ENCODE data around the gene PPFIA2. TPM values are rescaled to one million over a fixed set of nuclear protein-coding genes. Genes with fewer than 3 reads are reported as not detected.
A peak's percentile ranks its signal among the peaks of the same experiment; 100 is the strongest.

PPFIA2 gene
- total RNA-seq, 6 experiments from 2014 or later = 0.12 to 1.2 (median 0.56) TPM; not detected in 2

DNA sequence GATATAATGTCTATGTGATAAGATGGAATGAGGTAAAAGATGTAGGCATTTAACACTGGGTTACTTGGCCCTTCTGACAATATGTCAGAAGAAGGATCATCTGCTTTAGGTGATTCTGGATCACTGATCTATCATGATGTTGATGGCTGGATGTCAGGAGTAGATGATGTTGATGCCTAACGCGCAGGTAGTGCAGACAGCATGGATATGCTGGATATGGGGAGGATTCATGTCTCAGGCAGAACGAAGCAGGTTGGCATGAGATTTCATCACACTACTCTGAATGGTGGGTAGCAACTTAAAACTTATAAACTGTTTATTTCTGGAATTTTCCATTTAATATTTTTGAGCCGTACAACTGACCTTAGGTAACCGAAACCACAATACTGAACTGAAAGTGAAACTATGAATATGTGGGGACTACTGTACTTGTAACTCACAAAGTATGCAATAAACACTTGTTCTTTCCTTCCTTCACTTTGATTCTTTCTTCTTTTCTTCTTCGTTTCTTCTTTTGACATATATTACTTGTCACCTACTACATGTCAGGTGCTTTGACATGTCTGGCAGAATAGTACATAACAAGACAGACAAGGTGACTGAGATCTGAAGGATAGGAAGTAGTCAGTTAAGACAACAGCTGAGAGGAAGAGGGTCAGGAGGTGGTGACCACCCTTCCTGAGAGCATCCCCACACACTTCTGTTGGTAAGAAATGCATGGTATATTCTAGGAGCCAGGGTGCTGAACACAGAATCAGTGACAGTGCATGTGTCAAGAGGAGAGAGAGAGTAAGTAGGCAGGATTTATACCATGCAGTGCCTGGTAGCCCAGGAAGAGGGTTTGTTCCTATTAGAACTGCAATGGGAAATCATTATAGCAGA is 238.8 kb downstream of the PPFIA2 start:
- no peaks in the 10 kb centered on the region for H3K4me1 ChIP-seq
- intact Hi-C loops (cut with DNase I) = no loop called here
- ATAC-seq = peak; percentile 56 to 87 (median 70)
- H3K4me3 ChIP-seq = peak overlapping the region in 2 of 3 donors; percentile 31 to 40
- H3K9me3 ChIP-seq = no peaks in the 10 kb centered on the region
- DNase-seq = no peak
- H3K36me3 ChIP-seq = no peaks in the 10 kb centered on the region
- WGBS (ENCODE audit: insufficient coverage, low coverage, low lambda C conversion rate, missing lambda C conversion rate) = 52% methylated on average over 6 of the region's 6 CpGs
- H3K27me3 ChIP-seq = no peaks in the 10 kb centered on the region
- no peak overlapping the region for H3K27ac ChIP-seq
- TF ChIP-seq, protein P1, sequence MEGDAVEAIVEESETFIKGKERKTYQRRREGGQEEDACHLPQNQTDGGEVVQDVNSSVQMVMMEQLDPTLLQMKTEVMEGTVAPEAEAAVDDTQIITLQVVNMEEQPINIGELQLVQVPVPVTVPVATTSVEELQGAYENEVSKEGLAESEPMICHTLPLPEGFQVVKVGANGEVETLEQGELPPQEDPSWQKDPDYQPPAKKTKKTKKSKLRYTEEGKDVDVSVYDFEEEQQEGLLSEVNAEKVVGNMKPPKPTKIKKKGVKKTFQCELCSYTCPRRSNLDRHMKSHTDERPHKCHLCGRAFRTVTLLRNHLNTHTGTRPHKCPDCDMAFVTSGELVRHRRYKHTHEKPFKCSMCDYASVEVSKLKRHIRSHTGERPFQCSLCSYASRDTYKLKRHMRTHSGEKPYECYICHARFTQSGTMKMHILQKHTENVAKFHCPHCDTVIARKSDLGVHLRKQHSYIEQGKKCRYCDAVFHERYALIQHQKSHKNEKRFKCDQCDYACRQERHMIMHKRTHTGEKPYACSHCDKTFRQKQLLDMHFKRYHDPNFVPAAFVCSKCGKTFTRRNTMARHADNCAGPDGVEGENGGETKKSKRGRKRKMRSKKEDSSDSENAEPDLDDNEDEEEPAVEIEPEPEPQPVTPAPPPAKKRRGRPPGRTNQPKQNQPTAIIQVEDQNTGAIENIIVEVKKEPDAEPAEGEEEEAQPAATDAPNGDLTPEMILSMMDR (IDR thresholded peaks at IDR 0.05) = no peak
- TF ChIP-seq POLR2A (IDR thresholded peaks at IDR 0.05) = no peak

DNA sequence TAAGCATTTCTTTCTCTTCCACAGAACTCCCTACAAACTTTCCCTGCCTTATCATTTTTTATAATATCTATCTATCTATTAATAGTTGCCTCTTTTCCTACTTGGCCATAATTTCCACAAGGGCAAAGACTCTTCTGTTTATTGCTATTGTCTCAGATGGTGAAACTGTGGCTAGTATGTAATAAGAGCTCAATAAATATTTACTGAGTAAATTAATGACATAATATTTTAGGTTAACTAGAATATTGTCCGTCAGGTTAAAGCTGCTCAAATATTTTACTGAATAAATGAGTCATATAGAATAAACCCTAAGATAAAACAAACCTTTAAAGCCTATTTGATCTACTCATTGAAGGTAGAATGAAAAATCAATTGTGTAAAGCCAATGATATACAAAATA is 240.5 kb downstream of the PPFIA2 start:
- intact Hi-C loops (cut with DNase I) = no loop called here
- TF ChIP-seq, protein P1 (IDR thresholded peaks at IDR 0.05) = no peak
- no peak for TF ChIP-seq POLR2A (IDR thresholded peaks at IDR 0.05)

DNA sequence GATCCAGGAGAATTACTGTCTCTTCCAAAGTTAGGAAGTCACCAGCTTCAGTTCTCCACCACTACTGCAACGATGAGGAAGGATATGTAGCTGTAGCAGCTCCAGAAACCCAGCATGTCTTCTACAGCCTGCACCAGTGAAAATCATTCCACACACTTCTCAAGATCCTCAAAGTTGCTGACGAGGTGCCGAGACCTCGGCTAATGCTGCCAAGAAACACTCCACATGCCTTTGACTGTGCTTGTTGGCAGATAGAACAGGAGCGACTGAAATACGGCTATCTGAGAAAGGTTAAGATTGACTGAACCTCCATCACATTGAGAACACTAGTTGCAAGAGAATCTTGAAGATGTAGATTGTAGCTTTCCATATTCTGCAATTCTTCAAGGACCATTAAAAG is 241.9 kb downstream of the PPFIA2 start:
- TF ChIP-seq, protein P1 (IDR thresholded peaks at IDR 0.05) = no peak
- no peak for TF ChIP-seq POLR2A (IDR thresholded peaks at IDR 0.05)
- H3K9me3 ChIP-seq = no peaks in the 10 kb centered on the region
- no peak overlapping the region for H3K4me3 ChIP-seq
- no peaks in the 10 kb centered on the region for H3K36me3 ChIP-seq
- H3K27me3 ChIP-seq = no peaks in the 10 kb centered on the region
- no peak for ATAC-seq
- intact Hi-C loops (cut with DNase I) = no loop called here
- no peak for DNase-seq
- H3K4me1 ChIP-seq = no peaks in the 10 kb centered on the region
- H3K27ac ChIP-seq = no peak overlapping the region
- 56% methylated on average over 6 of the region's 6 CpGs for WGBS (ENCODE audit: insufficient coverage, low coverage, low lambda C conversion rate, missing lambda C conversion rate)

More for the DNA sequence above, 240.5 kb downstream of the PPFIA2 start:
- H3K36me3 ChIP-seq = no peaks in the 10 kb centered on the region
- no peaks in the 10 kb centered on the region for H3K4me1 ChIP-seq
- no peaks in the 10 kb centered on the region for H3K27me3 ChIP-seq
- no peak for ATAC-seq
- no peak for DNase-seq
- 26% methylated on average over 1 of the region's 1 CpG for WGBS (ENCODE audit: insufficient coverage, low coverage, low lambda C conversion rate, missing lambda C conversion rate)
- no peak overlapping the region for H3K4me3 ChIP-seq
- no peaks in the 10 kb centered on the region for H3K9me3 ChIP-seq
- no peak overlapping the region for H3K27ac ChIP-seq

DNA sequence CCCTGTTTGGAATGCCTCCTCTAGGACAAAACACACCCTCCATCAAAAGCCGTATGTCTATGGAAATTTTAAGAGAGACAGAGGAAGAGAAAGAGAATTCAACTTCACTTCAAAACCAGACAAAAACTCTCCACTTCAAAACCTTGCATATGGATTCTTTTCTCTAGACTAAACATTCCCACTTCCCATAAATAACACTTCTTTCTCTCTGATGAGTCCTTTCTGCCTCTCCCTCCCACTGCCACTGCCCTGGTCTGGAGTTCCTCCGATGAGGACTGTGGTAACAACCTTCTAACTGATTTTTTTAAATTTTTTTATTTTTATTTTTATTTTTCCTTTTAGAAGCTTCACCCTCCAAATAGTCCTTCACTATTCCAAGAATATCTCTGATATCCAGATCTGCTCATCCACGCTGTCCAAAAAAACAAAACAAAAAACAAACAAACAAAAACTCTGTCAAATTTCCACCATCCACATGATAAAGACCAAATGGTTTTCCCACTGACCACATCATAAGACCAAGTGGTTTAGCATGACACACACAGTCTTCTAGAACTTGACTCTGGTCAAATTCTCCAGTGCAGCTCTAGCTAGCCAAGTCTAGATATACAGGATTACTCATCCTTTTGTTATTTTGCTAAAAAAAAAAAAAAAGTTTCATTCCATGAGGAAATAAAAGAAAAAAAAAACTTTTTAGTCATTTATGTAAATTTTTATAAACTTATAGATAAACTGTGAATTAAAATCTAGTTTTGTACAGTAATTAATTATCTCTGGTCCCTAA is 256.0 kb downstream of the PPFIA2 start:
- intact Hi-C loops (cut with DNase I) = no loop called here
- TF ChIP-seq, protein P1 (IDR thresholded peaks at IDR 0.05) = no peak
- TF ChIP-seq POLR2A (IDR thresholded peaks at IDR 0.05) = no peak
- Histone ChIP-seq H3K4me1 (peaks cover 0 to 14% (median 0%) of the 10 kb centered on the region in 4 donors), H3K27me3 (no peaks in the 10 kb centered on the region), H3K27ac (no peak overlapping the region), H3K9me3 (no peaks in the 10 kb centered on the region), H3K4me3 (no peak overlapping the region), H3K36me3 (no peaks in the 10 kb centered on the region)
- DNase-seq = no peak
- 52% methylated on average over 3 of the region's 3 CpGs for WGBS (ENCODE audit: insufficient coverage, low coverage, low lambda C conversion rate, missing lambda C conversion rate)
- ATAC-seq = no peak
